Fibroblast of mammary gland (primary cell): ENCODE measurements around the gene SP140.

Experiments
- DNase-seq: peaks from one replicate; pipeline ENCODE4 v3.0.0-alpha.2; 2010; ENCODE audit warnings: low read depth
- H3K4me3 ChIP-seq: 2 replicates; pipeline ENCODE4 v1.5.1; 2011; ENCODE audit warnings: low read depth, mild to moderate bottlenecking, low read length, moderate library complexity; ENCODE audit not compliant: control insufficient read depth
- TF ChIP-seq, protein P1 (sequence below): conservative IDR thresholded peaks from 2 replicates; pipeline ENCODE4 v1.5.1; 2011; ENCODE audit warnings: low read depth, low read length, inconsistent platforms; ENCODE audit not compliant: control insufficient read depth, insufficient read depth

The SP140 gene

DNA sequence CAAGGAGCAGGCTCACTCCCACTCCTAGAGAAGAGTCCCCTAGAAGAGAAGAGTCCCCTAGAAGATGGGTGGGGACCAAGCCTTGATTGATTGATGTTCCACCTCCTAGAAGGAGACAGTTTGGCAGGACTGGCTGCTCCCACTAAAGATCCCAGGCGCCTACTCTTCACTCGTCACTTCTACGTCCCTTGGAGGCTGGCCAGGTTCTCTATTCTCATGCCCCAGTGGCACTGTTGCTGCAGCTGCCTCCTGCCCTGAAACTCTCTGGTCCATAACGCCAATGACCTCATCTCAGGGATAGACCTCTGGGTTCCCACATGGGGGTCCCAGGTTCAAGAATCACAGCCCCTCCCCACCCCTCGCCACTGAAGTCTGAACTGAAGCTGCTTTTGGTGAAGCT lies 99.0 kb downstream of the SP140 start:
- TF ChIP-seq, protein P1, sequence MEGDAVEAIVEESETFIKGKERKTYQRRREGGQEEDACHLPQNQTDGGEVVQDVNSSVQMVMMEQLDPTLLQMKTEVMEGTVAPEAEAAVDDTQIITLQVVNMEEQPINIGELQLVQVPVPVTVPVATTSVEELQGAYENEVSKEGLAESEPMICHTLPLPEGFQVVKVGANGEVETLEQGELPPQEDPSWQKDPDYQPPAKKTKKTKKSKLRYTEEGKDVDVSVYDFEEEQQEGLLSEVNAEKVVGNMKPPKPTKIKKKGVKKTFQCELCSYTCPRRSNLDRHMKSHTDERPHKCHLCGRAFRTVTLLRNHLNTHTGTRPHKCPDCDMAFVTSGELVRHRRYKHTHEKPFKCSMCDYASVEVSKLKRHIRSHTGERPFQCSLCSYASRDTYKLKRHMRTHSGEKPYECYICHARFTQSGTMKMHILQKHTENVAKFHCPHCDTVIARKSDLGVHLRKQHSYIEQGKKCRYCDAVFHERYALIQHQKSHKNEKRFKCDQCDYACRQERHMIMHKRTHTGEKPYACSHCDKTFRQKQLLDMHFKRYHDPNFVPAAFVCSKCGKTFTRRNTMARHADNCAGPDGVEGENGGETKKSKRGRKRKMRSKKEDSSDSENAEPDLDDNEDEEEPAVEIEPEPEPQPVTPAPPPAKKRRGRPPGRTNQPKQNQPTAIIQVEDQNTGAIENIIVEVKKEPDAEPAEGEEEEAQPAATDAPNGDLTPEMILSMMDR = no peak

DNA sequence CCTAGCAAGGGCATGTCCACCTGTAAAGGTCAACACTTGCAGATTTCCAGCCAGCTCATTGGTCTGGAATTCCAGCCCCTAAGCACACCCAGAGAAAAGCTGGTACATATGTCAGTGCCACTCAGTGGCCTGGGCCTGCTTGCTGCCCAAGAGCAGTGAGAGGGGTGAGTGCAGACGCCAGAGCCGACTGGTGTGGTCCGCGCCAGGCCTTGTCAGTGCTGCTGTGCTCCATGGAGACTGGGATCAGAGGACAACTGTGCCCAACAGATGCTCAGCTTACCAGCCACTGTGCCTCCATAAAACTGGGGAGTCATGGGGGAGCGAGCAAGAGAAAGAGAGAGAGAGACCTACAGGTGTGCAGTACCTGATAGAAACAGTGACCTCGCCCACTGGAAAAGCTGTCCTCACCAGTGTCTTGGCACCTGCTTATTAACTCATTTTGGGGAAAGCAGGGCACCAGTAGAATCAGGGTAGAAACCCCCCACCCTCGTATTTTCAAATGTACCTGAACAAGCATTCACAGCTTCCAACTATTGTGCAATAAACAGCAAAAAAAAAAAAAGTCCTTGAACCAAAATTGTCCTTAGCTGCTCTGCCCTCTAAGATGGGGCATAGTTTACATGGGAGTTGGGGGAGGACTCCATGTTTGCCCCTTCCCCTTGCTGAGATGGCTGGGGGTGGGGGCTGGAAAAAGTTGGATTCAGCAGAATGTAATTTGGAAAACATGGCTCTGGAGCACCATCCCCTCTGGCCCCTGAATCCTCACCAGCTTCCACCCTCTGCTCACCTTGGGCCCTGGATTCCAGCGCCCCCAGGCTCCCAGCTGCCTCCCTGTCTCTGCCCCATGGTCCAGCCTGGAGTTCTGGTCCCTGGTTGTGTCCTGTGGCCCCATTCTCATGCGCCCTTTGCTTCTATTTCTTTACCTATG lies 100.0 kb downstream of the SP140 start:
- no peak overlapping the region for H3K4me3 ChIP-seq
- TF ChIP-seq, protein P1 = no peak
- no peak for DNase-seq

More for the DNA sequence above, 99.0 kb downstream of the SP140 start:
- no peak overlapping the region for H3K4me3 ChIP-seq
- no peak for DNase-seq

DNA sequence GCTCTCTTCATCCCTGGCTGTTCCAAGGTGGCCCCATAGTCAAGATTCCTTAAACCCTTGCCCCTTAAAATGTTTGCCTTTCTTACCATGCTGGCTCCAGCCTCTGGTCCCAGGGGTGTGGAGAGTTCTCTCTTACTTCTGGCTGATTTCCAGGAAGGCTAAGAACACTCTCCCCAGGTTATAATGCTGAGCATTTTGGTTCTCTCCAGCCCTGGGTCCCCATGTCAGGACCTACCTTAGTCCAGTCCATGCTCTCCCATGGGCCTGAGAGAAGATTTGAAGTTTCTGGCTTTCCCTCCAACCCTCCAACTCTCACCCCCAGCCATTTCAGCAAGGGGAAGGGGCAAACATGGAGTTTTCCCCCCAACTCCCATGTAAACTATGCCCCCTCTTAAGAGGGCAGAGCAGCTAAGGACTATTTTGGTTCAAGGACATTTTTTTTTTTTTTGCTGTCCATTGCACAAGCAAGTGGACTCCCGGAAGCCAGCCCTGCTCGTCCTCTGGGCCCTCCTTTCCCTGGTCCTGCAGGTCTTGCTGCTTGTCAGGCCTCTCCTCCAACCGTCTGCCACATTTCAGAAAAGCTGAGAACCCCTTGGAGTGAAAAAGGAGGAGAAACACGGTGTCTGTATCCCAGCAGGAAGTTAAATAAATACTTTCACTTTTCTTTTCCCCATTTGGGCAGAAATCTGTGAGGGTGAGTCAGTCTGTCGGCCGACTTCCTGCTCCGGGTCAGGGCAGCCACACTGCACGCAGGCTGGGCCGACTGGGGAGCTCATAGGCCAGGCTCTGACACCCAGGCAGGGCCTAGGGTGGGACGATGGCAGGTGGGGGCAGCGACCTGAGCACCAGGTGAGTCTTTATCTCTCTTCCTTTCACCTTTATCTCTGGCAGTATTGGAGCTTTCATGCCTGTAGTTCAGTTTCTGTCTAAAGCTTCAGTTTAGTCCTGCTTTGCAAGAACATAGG lies 101.2 kb downstream of the SP140 start, which contains the start of gene SP140L:
TSS of gene SP140L (plus strand) at position 741 of the 965 bp plus-strand sequence. CDS start at position 818, 77 bp downstream.
- peak; percentile 76 for DNase-seq
- TF ChIP-seq, protein P1 = no peak
- H3K4me3 ChIP-seq = peak within 1 kb of the TSS; percentile 68

DNA sequence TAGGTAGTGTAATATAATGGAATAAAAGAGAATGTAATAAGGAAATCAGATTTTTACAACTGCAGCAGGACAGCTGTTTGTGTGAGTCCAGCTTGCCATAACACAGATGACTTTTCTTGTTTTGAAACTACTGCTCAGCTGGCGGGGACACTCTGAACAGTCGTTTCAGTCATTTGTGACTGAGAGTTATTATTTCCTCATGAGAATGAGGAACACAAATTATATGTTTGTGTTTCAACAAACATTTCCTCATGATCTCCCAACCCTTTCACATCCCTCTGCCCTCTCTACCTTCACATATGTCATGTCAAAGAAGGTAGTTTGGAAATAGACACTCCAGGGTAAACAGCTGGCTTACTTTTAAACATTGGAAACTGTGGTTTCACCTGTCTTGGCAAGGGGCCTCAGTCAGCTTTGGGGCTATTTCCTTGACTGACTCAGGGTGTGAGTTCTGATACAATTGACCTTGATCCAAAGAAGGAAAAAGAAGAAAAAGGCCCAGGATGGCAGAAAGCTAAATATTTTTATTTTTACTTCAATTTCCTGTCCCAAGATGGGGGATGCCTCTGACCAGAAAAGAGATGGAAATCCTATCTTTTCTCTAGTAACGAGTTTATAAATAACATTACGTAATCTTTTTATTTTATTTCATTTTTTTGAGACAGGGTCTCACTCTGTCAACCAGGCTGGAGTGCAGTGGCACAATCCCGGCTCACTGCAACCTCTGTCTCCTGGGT lies 102.0 kb downstream of the SP140 start:
- DNase-seq = no peak
- peak overlapping the region; percentile 68 for H3K4me3 ChIP-seq

DNA sequence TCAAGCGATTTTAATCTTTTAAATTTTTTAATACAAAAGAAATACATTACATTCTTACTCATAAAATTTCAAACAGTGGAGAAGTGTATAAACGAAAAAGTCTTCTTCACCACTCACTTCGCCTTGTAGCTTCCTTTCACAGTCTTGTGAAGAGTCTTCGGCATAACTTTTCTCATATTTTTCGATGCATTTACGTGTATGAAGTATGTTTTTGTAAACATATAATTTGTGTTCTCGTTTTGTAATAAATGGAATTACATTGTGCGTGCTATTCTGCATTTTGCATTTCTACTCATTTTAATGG lies 102.6 kb downstream of the SP140 start:
- H3K4me3 ChIP-seq = no peak overlapping the region
- no peak for DNase-seq
- TF ChIP-seq, protein P1 = no peak

More for the DNA sequence above, 102.0 kb downstream of the SP140 start:
- TF ChIP-seq, protein P1 = no peak
